SK-N-SH (cell line): ENCODE results near the gene NFKBIA. TPM values are rescaled to one million over a fixed set of nuclear protein-coding genes. Genes with fewer than 3 reads are reported as not detected.

Experiments
- CTCF ChIA-PET: fragments of 300-600, 350-600 bp; formaldehyde crosslinking; extraction: SDS; loops from one replicate; lab custom pipeline; 2021; lab: Yijun Ruan, JAX
- POLR2A ChIA-PET: fragments of 350-600 bp; sonication (Branson Sonifier 250); formaldehyde crosslinking; extraction: SDS; loops from one replicate; lab custom pipeline; 2020; ENCODE audit warnings: antibody characterized with exemption, inconsistent platforms; lab: Yijun Ruan, JAX
- DNase-seq: peaks from one replicate; pipeline ENCODE4 v3.0.0; 2012
- H2AFZ ChIP-seq: fragments of 200-600 bp; sonication (generic); 2 replicates; pipeline ENCODE4 v1.8.1; 2016; ENCODE audit warnings: antibody characterized with exemption, mild to moderate bottlenecking, low read depth
- H3F3A ChIP-seq: fragments of 200-600 bp; sonication (generic); replicated peaks from 2 replicates; pipeline ENCODE3; 2016; ENCODE audit warnings: antibody characterized with exemption, mild to moderate bottlenecking; ENCODE audit not compliant: insufficient read depth
- H3K27ac ChIP-seq, 2 experiments: fragments of 200-500 bp in 1 of 2; fragments of 200-600 bp in 1 of 2; sonication (Bioruptor generic) in 1 of 2; sonication (generic), shearing (Covaris generic) in 1 of 2; 2 replicates each; pipeline versions ENCODE4 v1.5.1 to v1.6.1; 2014 to 2016; ENCODE audit warnings: low read depth in 2 of 2, inconsistent platforms in 1 of 2, low read length in 1 of 2, mild to moderate bottlenecking in 1 of 2, mixed read lengths in 1 of 2
- H3K27me3 ChIP-seq: fragments of 200-600 bp; sonication (generic), shearing (Covaris generic); 2 replicates; pipeline ENCODE4 v1.6.1; 2016; ENCODE audit warnings: mixed run types; ENCODE audit not compliant: insufficient read depth
- H3K36me3 ChIP-seq, 2 experiments: fragments of 200-500 bp in 1 of 2; fragments of 200-600 bp in 1 of 2; sonication (Bioruptor generic) in 1 of 2; sonication (generic) in 1 of 2; replicated peaks in 1 of 2; 2 replicates each; pipeline versions ENCODE3 to v1.5.1; 2014 to 2016; ENCODE audit warnings: low read length in 1 of 2, mild to moderate bottlenecking in 1 of 2; ENCODE audit not compliant: insufficient read depth in 2 of 2, control insufficient read depth in 1 of 2
- H3K4me1 ChIP-seq, 2 experiments: fragments of 200-500 bp in 1 of 2; fragments of 200-600 bp in 1 of 2; sonication (Bioruptor generic) in 1 of 2; sonication (generic), shearing (Covaris generic) in 1 of 2; 2 replicates each; pipeline versions ENCODE4 v1.5.1 to v1.6.1; 2014 to 2016; ENCODE audit warnings: low read depth in 1 of 2, low read length in 1 of 2, mixed run types in 1 of 2; ENCODE audit not compliant: insufficient read depth in 2 of 2, control insufficient read depth in 1 of 2
- H3K4me2 ChIP-seq: fragments of 200-600 bp; sonication (generic), shearing (Covaris generic); 2 replicates; pipeline ENCODE4 v1.6.1; 2017; ENCODE audit warnings: mixed run types
- H3K4me3 ChIP-seq, 2 experiments: fragments of 200-500 bp in 1 of 2; fragments of 200-600 bp in 1 of 2; sonication (Bioruptor generic) in 1 of 2; sonication (generic), shearing (Covaris generic) in 1 of 2; 2 replicates each; pipeline versions ENCODE4 v1.5.1 to v1.8.1; 2014 to 2016; ENCODE audit warnings: low read depth in 2 of 2, inconsistent platforms in 1 of 2, low read length in 1 of 2, mild to moderate bottlenecking in 1 of 2, mixed read lengths in 1 of 2, moderate library complexity in 1 of 2
- H3K79me2 ChIP-seq: fragments of 200-600 bp; sonication (generic); 2 replicates; pipeline ENCODE4 v1.8.1; 2017; ENCODE audit warnings: mild to moderate bottlenecking; ENCODE audit not compliant: insufficient read depth
- H3K9ac ChIP-seq: fragments of 200-600 bp; sonication (generic); 2 replicates; pipeline ENCODE4 v1.6.1; 2017; ENCODE audit warnings: mixed run types
- H3K9me2 ChIP-seq: fragments of 200-600 bp; sonication (generic); 2 replicates; pipeline ENCODE4 v1.6.1; 2017; ENCODE audit warnings: mixed run types
- H3K9me3 ChIP-seq: fragments of 200-600 bp; sonication (generic); 2 replicates; pipeline ENCODE4 v1.6.1; 2017; ENCODE audit warnings: mixed run types, mild to moderate bottlenecking, moderate library complexity
- H4K20me1 ChIP-seq: fragments of 200-600 bp; sonication (generic); 2 replicates; pipeline ENCODE4 v1.6.1; 2017; ENCODE audit warnings: mild to moderate bottlenecking, mixed run types; ENCODE audit not compliant: insufficient read depth
- CHD2 ChIP-seq: fragments of 150-350 bp; IDR thresholded peaks from 2 replicates; pipeline ENCODE4 v1.6.1; 2018; ENCODE audit warnings: low read length; ENCODE audit not compliant: partially characterized antibody
- ELF1 ChIP-seq: IDR thresholded peaks from 2 replicates; pipeline ENCODE4 v1.4.0; 2012
- EZH2phosphoT487 ChIP-seq: fragments of 200-600 bp; sonication (generic); IDR thresholded peaks from 2 replicates; pipeline ENCODE4 v1.6.1; 2017; ENCODE audit warnings: low read depth, mixed run types, mild to moderate bottlenecking, antibody characterized with exemption, moderate library complexity, borderline replicate concordance
- FOSL2 ChIP-seq: IDR thresholded peaks from 2 replicates; pipeline ENCODE4 v1.4.0; 2012; ENCODE audit warnings: low read depth, mild to moderate bottlenecking, moderate library complexity, borderline replicate concordance
- FOXM1 ChIP-seq: IDR thresholded peaks from 2 replicates; pipeline ENCODE4 v1.4.0; 2012; ENCODE audit warnings: low read depth, mild to moderate bottlenecking
- GABPA ChIP-seq: IDR thresholded peaks from 2 replicates; pipeline ENCODE4 v1.4.0; 2012; ENCODE audit warnings: low read depth, mild to moderate bottlenecking
- GATA2 ChIP-seq: sonication (generic); formaldehyde crosslinking; IDR thresholded peaks from 2 replicates; pipeline ENCODE4 v1.5.0; 2020; ENCODE audit warnings: mild to moderate bottlenecking, missing genetic modification reagents
- MEF2A ChIP-seq: IDR thresholded peaks from 2 replicates; pipeline ENCODE4 v1.4.0; 2012; ENCODE audit warnings: low read depth, borderline replicate concordance
- NRF1 ChIP-seq: IDR thresholded peaks from 2 replicates; pipeline ENCODE4 v1.6.1; 2012; ENCODE audit warnings: low read depth, mild to moderate bottlenecking, low read length
- RFX5 ChIP-seq: IDR thresholded peaks from 2 replicates; pipeline ENCODE4 v1.6.1; 2012; ENCODE audit warnings: mild to moderate bottlenecking, improper control_type of control experiment, low read length
- RXRA ChIP-seq: IDR thresholded peaks from 2 replicates; pipeline ENCODE4 v1.4.0; 2012; ENCODE audit warnings: low read depth, mild to moderate bottlenecking, borderline replicate concordance
- SIN3A ChIP-seq: IDR thresholded peaks from 2 replicates; pipeline ENCODE4 v1.6.1; 2012; ENCODE audit warnings: low read depth, mild to moderate bottlenecking, low read length, moderate library complexity, borderline replicate concordance
- SMC3 ChIP-seq: IDR thresholded peaks from 2 replicates; pipeline ENCODE4 v1.6.1; 2012; ENCODE audit warnings: low read depth, low read length, improper control_type of control experiment
- TEAD4 ChIP-seq: IDR thresholded peaks from 2 replicates; pipeline ENCODE4 v1.4.0; 2012; ENCODE audit warnings: mild to moderate bottlenecking, borderline replicate concordance; ENCODE audit not compliant: insufficient read depth
- YY1 ChIP-seq: IDR thresholded peaks from 2 replicates; pipeline ENCODE4 v1.4.0; 2012; ENCODE audit warnings: low read depth, mild to moderate bottlenecking
- WGBS: methylation state at CpG from one replicate; pipeline ENCODE4 v1.1.6; 2017; ENCODE audit warnings: low lambda C conversion rate; 5-methylcytosine and 5-hydroxymethylcytosine counted together
- polyA plus RNA-seq, 3 experiments: library from polyadenylated mRNA; depleted of rRNA; stranded (reverse); fragments of >200 nt; gene quantifications; 2 replicates each; pipeline ENCODE4 v1.2.3, GENCODE V29; 2012
- TF ChIP-seq, protein P1 (sequence below): IDR thresholded peaks from 2 replicates; pipeline ENCODE4 v1.6.1; 2012; ENCODE audit warnings: mild to moderate bottlenecking, low read depth, low read length, moderate library complexity
- TF ChIP-seq, protein P2 (sequence below): IDR thresholded peaks from 2 replicates; pipeline ENCODE4 v1.4.0; 2012; ENCODE audit warnings: low read depth
- TF ChIP-seq, protein P3 (sequence below): IDR thresholded peaks from 2 replicates; pipeline ENCODE4; 2012
- TF ChIP-seq, protein P4 (sequence below): IDR thresholded peaks from 2 replicates; pipeline ENCODE4 v1.4.0; 2012; ENCODE audit warnings: low read depth, borderline replicate concordance
- TF ChIP-seq, protein P5 (sequence below): fragments of 150-350 bp; IDR thresholded peaks from 2 replicates; pipeline ENCODE4 v1.6.1; 2016; ENCODE audit warnings: mild to moderate bottlenecking, low read depth, low read length

Gene NFKBIA
- polyA plus RNA-seq, 1 of the 3 experiments (the other 2 are of a cell fraction): 56.7 TPM

DNA sequence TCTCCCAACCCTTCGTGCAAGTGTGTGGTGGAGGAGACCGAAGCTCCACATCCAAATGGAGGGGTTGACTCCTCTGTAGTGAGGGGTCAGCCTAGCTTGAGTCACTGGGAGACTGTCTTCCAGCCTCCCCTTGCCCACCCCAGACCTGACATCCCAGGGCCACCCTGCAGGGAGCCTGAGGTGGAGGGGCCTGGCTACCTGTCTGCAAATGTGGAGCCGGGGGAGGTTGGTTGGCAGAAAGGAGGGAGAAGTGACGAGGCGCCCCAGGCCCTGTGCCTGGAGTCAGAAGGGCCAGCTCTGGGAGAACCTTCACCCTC is 37.5 kb downstream of the NFKBIA start:
- DNase-seq: no peak
- Histone ChIP-seq H3K27ac (no peak overlapping the region), H3K4me2 (no peak overlapping the region), H3K9me3 (no peaks in the 10 kb centered on the region; the same call in 1 of the 2 replicates), H3K36me3 (no peaks in the 10 kb centered on the region), H4K20me1 (no peaks in the 10 kb centered on the region), H3K79me2 (no peaks in the 10 kb centered on the region), H3F3A (peaks cover 6% of the 10 kb centered on the region), H2AFZ (no peak overlapping the region), H3K4me3 (no peak overlapping the region), H3K9me2 (no peaks in the 10 kb centered on the region), H3K27me3 (no peaks in the 10 kb centered on the region), H3K4me1 (peaks cover 0 to 17% of the 10 kb centered on the region in 2 experiments; a peak in 2 of 4 replicates), H3K9ac (no peak overlapping the region)
- 100% methylated on average over 5 of the region's 5 CpGs for WGBS
- TF ChIP-seq YY1 (no peak), FOXM1 (no peak), GABPA (no peak), SIN3A (no peak), MEF2A (no peak)
- TF ChIP-seq, protein P1, sequence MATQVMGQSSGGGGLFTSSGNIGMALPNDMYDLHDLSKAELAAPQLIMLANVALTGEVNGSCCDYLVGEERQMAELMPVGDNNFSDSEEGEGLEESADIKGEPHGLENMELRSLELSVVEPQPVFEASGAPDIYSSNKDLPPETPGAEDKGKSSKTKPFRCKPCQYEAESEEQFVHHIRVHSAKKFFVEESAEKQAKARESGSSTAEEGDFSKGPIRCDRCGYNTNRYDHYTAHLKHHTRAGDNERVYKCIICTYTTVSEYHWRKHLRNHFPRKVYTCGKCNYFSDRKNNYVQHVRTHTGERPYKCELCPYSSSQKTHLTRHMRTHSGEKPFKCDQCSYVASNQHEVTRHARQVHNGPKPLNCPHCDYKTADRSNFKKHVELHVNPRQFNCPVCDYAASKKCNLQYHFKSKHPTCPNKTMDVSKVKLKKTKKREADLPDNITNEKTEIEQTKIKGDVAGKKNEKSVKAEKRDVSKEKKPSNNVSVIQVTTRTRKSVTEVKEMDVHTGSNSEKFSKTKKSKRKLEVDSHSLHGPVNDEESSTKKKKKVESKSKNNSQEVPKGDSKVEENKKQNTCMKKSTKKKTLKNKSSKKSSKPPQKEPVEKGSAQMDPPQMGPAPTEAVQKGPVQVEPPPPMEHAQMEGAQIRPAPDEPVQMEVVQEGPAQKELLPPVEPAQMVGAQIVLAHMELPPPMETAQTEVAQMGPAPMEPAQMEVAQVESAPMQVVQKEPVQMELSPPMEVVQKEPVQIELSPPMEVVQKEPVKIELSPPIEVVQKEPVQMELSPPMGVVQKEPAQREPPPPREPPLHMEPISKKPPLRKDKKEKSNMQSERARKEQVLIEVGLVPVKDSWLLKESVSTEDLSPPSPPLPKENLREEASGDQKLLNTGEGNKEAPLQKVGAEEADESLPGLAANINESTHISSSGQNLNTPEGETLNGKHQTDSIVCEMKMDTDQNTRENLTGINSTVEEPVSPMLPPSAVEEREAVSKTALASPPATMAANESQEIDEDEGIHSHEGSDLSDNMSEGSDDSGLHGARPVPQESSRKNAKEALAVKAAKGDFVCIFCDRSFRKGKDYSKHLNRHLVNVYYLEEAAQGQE: no peak
- ChIA-PET CTCF (no interaction called here), POLR2A (no interaction called here)

DNA sequence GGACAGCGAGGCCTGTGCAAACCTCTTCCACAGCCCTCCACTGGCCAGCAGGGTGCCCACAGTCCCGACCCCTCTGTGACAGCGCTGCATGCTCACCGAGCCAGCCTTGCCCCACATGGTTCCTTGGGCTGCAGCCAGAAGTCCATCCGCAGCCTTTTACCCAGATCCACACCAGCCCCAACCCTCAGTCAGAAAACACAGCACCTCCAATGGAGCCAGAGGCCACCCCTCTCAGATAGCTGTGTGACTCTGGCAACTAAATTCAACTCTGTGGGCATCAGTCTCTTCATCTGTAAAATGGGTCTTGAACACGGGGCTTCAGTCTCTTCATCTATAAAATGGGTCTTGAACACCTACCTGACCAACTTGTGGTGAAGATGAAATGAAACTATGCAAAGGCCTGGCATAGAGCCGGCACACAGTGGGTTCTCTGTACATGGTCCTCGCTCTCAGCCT is 38.0 kb downstream of the NFKBIA start:
- Histone ChIP-seq H3K4me3 (no peak overlapping the region), H3K9me2 (no peaks in the 10 kb centered on the region), H3K4me2 (no peak overlapping the region), H2AFZ (no peak overlapping the region), H3K36me3 (no peaks in the 10 kb centered on the region)
- no peak for TF ChIP-seq CHD2
- TF ChIP-seq FOSL2: no peak
- no peak for TF ChIP-seq ELF1
- no peak for TF ChIP-seq YY1
- TF ChIP-seq, protein P2, sequence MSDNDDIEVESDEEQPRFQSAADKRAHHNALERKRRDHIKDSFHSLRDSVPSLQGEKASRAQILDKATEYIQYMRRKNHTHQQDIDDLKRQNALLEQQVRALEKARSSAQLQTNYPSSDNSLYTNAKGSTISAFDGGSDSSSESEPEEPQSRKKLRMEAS: no peak
- no peak for TF ChIP-seq TEAD4
- TF ChIP-seq, protein P3, sequence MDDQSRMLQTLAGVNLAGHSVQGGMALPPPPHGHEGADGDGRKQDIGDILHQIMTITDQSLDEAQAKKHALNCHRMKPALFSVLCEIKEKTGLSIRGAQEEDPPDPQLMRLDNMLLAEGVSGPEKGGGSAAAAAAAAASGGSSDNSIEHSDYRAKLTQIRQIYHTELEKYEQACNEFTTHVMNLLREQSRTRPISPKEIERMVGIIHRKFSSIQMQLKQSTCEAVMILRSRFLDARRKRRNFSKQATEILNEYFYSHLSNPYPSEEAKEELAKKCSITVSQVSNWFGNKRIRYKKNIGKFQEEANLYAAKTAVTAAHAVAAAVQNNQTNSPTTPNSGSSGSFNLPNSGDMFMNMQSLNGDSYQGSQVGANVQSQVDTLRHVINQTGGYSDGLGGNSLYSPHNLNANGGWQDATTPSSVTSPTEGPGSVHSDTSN: no peak
- TF ChIP-seq NRF1: no peak
- TF ChIP-seq GATA2 (CRISPR knock-in tag): no peak
- no peak for TF ChIP-seq RXRA
- TF ChIP-seq, protein P4, sequence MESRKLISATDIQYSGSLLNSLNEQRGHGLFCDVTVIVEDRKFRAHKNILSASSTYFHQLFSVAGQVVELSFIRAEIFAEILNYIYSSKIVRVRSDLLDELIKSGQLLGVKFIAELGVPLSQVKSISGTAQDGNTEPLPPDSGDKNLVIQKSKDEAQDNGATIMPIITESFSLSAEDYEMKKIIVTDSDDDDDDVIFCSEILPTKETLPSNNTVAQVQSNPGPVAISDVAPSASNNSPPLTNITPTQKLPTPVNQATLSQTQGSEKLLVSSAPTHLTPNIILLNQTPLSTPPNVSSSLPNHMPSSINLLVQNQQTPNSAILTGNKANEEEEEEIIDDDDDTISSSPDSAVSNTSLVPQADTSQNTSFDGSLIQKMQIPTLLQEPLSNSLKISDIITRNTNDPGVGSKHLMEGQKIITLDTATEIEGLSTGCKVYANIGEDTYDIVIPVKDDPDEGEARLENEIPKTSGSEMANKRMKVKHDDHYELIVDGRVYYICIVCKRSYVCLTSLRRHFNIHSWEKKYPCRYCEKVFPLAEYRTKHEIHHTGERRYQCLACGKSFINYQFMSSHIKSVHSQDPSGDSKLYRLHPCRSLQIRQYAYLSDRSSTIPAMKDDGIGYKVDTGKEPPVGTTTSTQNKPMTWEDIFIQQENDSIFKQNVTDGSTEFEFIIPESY: no peak
- TF ChIP-seq EZH2phosphoT487: no peak
- TF ChIP-seq, protein P5, sequence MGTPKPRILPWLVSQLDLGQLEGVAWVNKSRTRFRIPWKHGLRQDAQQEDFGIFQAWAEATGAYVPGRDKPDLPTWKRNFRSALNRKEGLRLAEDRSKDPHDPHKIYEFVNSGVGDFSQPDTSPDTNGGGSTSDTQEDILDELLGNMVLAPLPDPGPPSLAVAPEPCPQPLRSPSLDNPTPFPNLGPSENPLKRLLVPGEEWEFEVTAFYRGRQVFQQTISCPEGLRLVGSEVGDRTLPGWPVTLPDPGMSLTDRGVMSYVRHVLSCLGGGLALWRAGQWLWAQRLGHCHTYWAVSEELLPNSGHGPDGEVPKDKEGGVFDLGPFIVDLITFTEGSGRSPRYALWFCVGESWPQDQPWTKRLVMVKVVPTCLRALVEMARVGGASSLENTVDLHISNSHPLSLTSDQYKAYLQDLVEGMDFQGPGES: no peak
- TF ChIP-seq SMC3: no peak
- TF ChIP-seq RFX5: no peak
- TF ChIP-seq, all 33 proteins: peak for 0
- DNase-seq: no peak
- no peaks in the 10 kb centered on the region for H4K20me1 ChIP-seq
- 100% methylated on average over 3 of the region's 8 CpGs for WGBS
- H3K79me2 ChIP-seq: no peaks in the 10 kb centered on the region
- CTCF ChIA-PET: no interaction called here
- POLR2A ChIA-PET: no interaction called here
- H3K9ac ChIP-seq: no peak overlapping the region
- H3K27ac ChIP-seq: peak overlapping the region in 1 of 2 experiments; percentile 67; a peak in 1 of 4 replicates
- H3K4me1 ChIP-seq: peaks cover 0 to 17% of the 10 kb centered on the region in 2 experiments; a peak in 2 of 4 replicates
- no peaks in the 10 kb centered on the region; the same call in 1 of the 2 replicates for H3K9me3 ChIP-seq
- H3K27me3 ChIP-seq: no peaks in the 10 kb centered on the region
- peaks cover 6% of the 10 kb centered on the region for H3F3A ChIP-seq
